Stomach (tissue), 19 donors: ENCODE measurements around the gene ARHGAP11A. TPM values are rescaled to one million over a fixed set of nuclear protein-coding genes. Genes with fewer than 3 reads are reported as not detected.
A peak's percentile ranks its signal among the peaks of the same experiment; 100 is the strongest.
"Not testable (repeated sequence)": the region's sequence is repeated elsewhere in the genome, so short reads cannot be mapped to it uniquely, and the experiment has no call there.

Experiments used
- DNase-seq, 2 donors: peaks; one replicate each; pipeline versions ENCODE4 v3.0.0 to v3.0.0-alpha.2; 2013 to 2019
- H3K27ac ChIP-seq, 5 donors: fragments of 200-600 bp in 4 of 5; sonication (generic) in 4 of 5; one replicate each; pipeline ENCODE4 v1.5.1; 2013 to 2019; ENCODE audit warnings: mild to moderate bottlenecking in 1 of 5, moderate library complexity in 1 of 5
- H3K27me3 ChIP-seq, 3 donors: fragments of 200-600 bp; sonication (generic); one replicate each; pipeline ENCODE4 v1.5.1; 2017 to 2019; ENCODE audit warnings: mixed run types in 1 of 3
- H3K36me3 ChIP-seq, 4 donors: fragments of 200-600 bp; sonication (generic); 1 replicate in 3 of 4; 2 replicates in 1 of 4; pipeline ENCODE4 v1.5.1; 2016 to 2019
- H3K4me1 ChIP-seq, 4 donors: fragments of 200-600 bp; sonication (generic); one replicate each; pipeline ENCODE4 v1.5.1; 2016 to 2019
- H3K4me3 ChIP-seq, 4 donors: fragments of 200-600 bp; sonication (generic) in 3 of 4; one replicate each; pipeline ENCODE4 v1.5.1; 2016 to 2019; ENCODE audit warnings: mild to moderate bottlenecking in 1 of 4
- H3K9me3 ChIP-seq, 4 donors: fragments of 200-600 bp; sonication (generic); one replicate each; pipeline ENCODE4 v1.5.1; 2016 to 2019
- CTCF ChIP-seq, 7 experiments: fragments of 450-650 bp in 4 of 7; fragments of 200-600 bp in 3 of 7; sonication (generic) in 3 of 7; IDR thresholded peaks; one replicate each; pipeline ENCODE4 v1.5.1; 2016 to 2019; ENCODE audit warnings: antibody characterized with exemption in 7 of 7, control low read depth in 2 of 7, mild to moderate bottlenecking in 1 of 7
- POLR2AphosphoS5 ChIP-seq, 3 donors: sonication (generic); formaldehyde crosslinking; IDR thresholded peaks; one replicate each; pipeline ENCODE4 v1.6.1; 2016; ENCODE audit warnings: antibody characterized with exemption in 3 of 3
- WGBS, 5 donors: extraction: QIAGEN DNeasy Blood & Tissue Kit in 3 of 5; methylation state at CpG; one replicate each; pipeline versions ENCODE4 v1.1.5 to v1.1.7; 2013 to 2018; 5-methylcytosine and 5-hydroxymethylcytosine counted together
- intact Hi-C: fragments of 100-400 bp; cut with DNase I; formaldehyde crosslinking; loops from one replicate; pipeline ENCODE4 v1.15.1; 2023; ENCODE audit warnings: low total_unique reads
- long read RNA-seq, 10 donors: transcript quantifications; one replicate each; lab custom pipeline, GENCODE V29; 2026
- polyA plus RNA-seq, 3 donors: library from polyadenylated mRNA; stranded (reverse); fragments of 200-250 nt; gene quantifications; one replicate each; pipeline ENCODE4 v1.2.3, GENCODE V29; 2013
- total RNA-seq, 5 donors: library from RNA; depleted of rRNA; stranded (reverse); fragments of >200 nt; gene quantifications; one replicate each; pipeline versions ENCODE4 v1.1.0 to v1.2.3, GENCODE V29; 2014 to 2016
- donor health status: healthy with polysubstance abuse.
- donor health status: Bipolar disorder and iron deficiency.
- donor health status: healthy.

Gene ARHGAP11A
- total RNA-seq (10 to 100 TPM in 3 of 5 donors, 1 to 10 TPM in 2; 2.2 to 13.9 (median 11.4) TPM), polyA plus RNA-seq (1 to 10 TPM; 3.2 to 6.2 (median 6.1) TPM)
- long read RNA-seq, donor 1: 0 reads
- long read RNA-seq, donor 2, full-length matches to known transcripts: 3 of 10 reads
- long read RNA-seq, donor 2, partial matches to known transcripts: 7 of 10 reads
- long read RNA-seq, donor 2, other reads (novel, unspliced or antisense): 0 of 10 reads
- long read RNA-seq, donor 3: 0 reads
- long read RNA-seq, donor 4: 0 reads
- long read RNA-seq, donor 5, full-length matches to known transcripts: 2 of 2 reads
- long read RNA-seq, donor 5, partial matches to known transcripts: 0 of 2 reads
- long read RNA-seq, donor 5, other reads (novel, unspliced or antisense): 0 of 2 reads
- long read RNA-seq, donor 6, full-length matches to known transcripts: 2 of 20 reads
- long read RNA-seq, donor 6, partial matches to known transcripts: 18 of 20 reads
- long read RNA-seq, donor 6, other reads (novel, unspliced or antisense): 0 of 20 reads
- long read RNA-seq, donor 7, full-length matches to known transcripts: 2 of 2 reads
- long read RNA-seq, donor 7, partial matches to known transcripts: 0 of 2 reads
- long read RNA-seq, donor 7, other reads (novel, unspliced or antisense): 0 of 2 reads
- long read RNA-seq, donor 8: 0 reads
- long read RNA-seq, donor 9, partial matches to known transcripts: 6 of 6 reads
- long read RNA-seq, donor 9, other reads (novel, unspliced or antisense): 0 of 6 reads
- long read RNA-seq, donor 10: 0 reads

- H3K9me3 ChIP-seq, intact Hi-C loops, H3K36me3 ChIP-seq, H3K27me3 ChIP-seq: not testable (repeated sequence)
- Histone ChIP-seq H3K4me1 (peaks cover 0 to 13% (median 4%) of the 10 kb centered on the region in 4 donors), H3K27ac (peak within 1 kb of the TSS; percentile 78 to 89 (median 82)), H3K4me3 (peak within 1 kb of the TSS; percentile 47 to 65 (median 55))
- peak; percentile 68 to 94 for DNase-seq
- TF ChIP-seq POLR2AphosphoS5 (IDR thresholded peaks at IDR 0.05): peak in 1 of 3 donors; percentile 25
- WGBS, 5 donors: 0 to 1% (median 1%) methylated on average over 14 to 33 of the region's 43 CpGs
Observed at GRCh38 chr15:32615051-32615870, at the start of gene ARHGAP11A. ARHGAP11A (plus strand) TSS chr15:32615504; CDS start chr15:32616212, 708 bp downstream.

- intact Hi-C loops, H3K4me3 ChIP-seq, H3K27me3 ChIP-seq, H3K27ac ChIP-seq, H3K9me3 ChIP-seq, H3K36me3 ChIP-seq, H3K4me1 ChIP-seq, DNase-seq: not testable (repeated sequence)
- 14 to 59% (median 45%) methylated on average over 1 of the region's 3 CpGs for WGBS, 5 donors
Observed at GRCh38 chr15:32568988-32569387, 46.3 kb upstream of the ARHGAP11A start.

- H3K9me3 ChIP-seq, H3K36me3 ChIP-seq, H3K27me3 ChIP-seq, H3K4me1 ChIP-seq, H3K4me3 ChIP-seq, DNase-seq, H3K27ac ChIP-seq, intact Hi-C loops: not testable (repeated sequence)
- 31 to 80% (median 48%) methylated on average over 1 to 2 of the region's 4 CpGs for WGBS, 5 donors
Observed at GRCh38 chr15:32578482-32578881, 36.8 kb upstream of the ARHGAP11A start.

GRCh38 chr15:32585844-32586243 lies 29.5 kb upstream of the ARHGAP11A start:
- H3K27me3 ChIP-seq, H3K9me3 ChIP-seq, H3K27ac ChIP-seq, H3K4me3 ChIP-seq, H3K4me1 ChIP-seq, intact Hi-C loops, DNase-seq, H3K36me3 ChIP-seq: not testable (repeated sequence)
- 71 to 96% (median 88%) methylated on average over 2 to 3 of the region's 4 CpGs for WGBS, 5 donors

GRCh38 chr15:32593151-32593550 lies 22.2 kb upstream of the ARHGAP11A start, which contains the start of gene GOLGA8N:
GOLGA8N (plus strand) TSS chr15:32593456.
- intact Hi-C loops, DNase-seq, H3K4me3 ChIP-seq, H3K27me3 ChIP-seq, H3K4me1 ChIP-seq, H3K9me3 ChIP-seq, H3K27ac ChIP-seq, H3K36me3 ChIP-seq: not testable (repeated sequence)
- WGBS, 5 donors: 83 to 91% (median 87%) methylated on average over 4 to 5 of the region's 8 CpGs; no CpG with 5 or more reads in 1 of the 5 donors

- DNase-seq, H3K36me3 ChIP-seq, H3K4me3 ChIP-seq, H3K27ac ChIP-seq, H3K27me3 ChIP-seq, H3K4me1 ChIP-seq, intact Hi-C loops, H3K9me3 ChIP-seq: not testable (repeated sequence)
- 72 to 100% (median 82%) methylated on average over 2 of the region's 2 CpGs for WGBS, 5 donors
Observed at GRCh38 chr15:32609518-32609917, 5.8 kb upstream of the ARHGAP11A start.

GRCh38 chr15:32610719-32611118 lies 4.6 kb upstream of the ARHGAP11A start:
- WGBS, 5 donors: 0 to 9% (median 4%) methylated on average over 1 to 2 of the region's 3 CpGs
- H3K27me3 ChIP-seq, H3K4me3 ChIP-seq, H3K27ac ChIP-seq, H3K36me3 ChIP-seq, intact Hi-C loops, H3K4me1 ChIP-seq, H3K9me3 ChIP-seq: not testable (repeated sequence)
- DNase-seq: peak in 1 of 2 donors; percentile 40
- peak in 1 of 7 experiments; percentile 32 for TF ChIP-seq CTCF (IDR thresholded peaks at IDR 0.05)

- WGBS, 5 donors: 0% methylated on average over 2 to 11 of the region's 16 CpGs
- intact Hi-C loops, H3K36me3 ChIP-seq, H3K9me3 ChIP-seq, H3K27me3 ChIP-seq: not testable (repeated sequence)
- Histone ChIP-seq H3K4me1 (peaks cover 0 to 13% (median 4%) of the 10 kb centered on the region in 4 donors), H3K27ac (peak overlapping the region; percentile 78 to 89 (median 82)), H3K4me3 (peak overlapping the region; percentile 47 to 65 (median 55))
- peak in 1 of 2 donors; percentile 55 for DNase-seq
Observed at GRCh38 chr15:32614712-32615050, 623 bp upstream of the ARHGAP11A start.

GRCh38 chr15:32615871-32616426 lies 645 bp downstream of the ARHGAP11A start:
- H3K9me3 ChIP-seq, H3K36me3 ChIP-seq, H3K27me3 ChIP-seq, intact Hi-C loops, H3K4me1 ChIP-seq: not testable (repeated sequence)
- H3K4me3 ChIP-seq: peak overlapping the region; percentile 47 to 65 (median 55)
- WGBS, 5 donors: 0 to 2% (median 1%) methylated on average over 14 to 23 of the region's 24 CpGs
- DNase-seq: peak in 1 of 2 donors; percentile 14
- H3K27ac ChIP-seq: peak overlapping the region in 3 of 5 donors; percentile 80 to 82 (median 82)
